OCI-LY1 (cell line): ENCODE measurements around the gene ZBTB48.
"Not testable (repeated sequence)": the region's sequence is repeated elsewhere in the genome, so short reads cannot be mapped to it uniquely, and the experiment has no call there.

Source experiments
- CTCF ChIP-seq: fragments of 200-600 bp; sonication (generic), shearing (Covaris generic); IDR thresholded peaks from 2 replicates; pipeline ENCODE4 v1.5.1; 2017; ENCODE audit warnings: mild to moderate bottlenecking, antibody characterized with exemption, low read length, moderate library complexity, mixed read lengths
- EZH2 ChIP-seq: fragments of 200-600 bp; sonication (generic), shearing (Covaris generic); IDR thresholded peaks from 2 replicates; pipeline ENCODE4 v1.8.0; 2017; ENCODE audit warnings: borderline replicate concordance, mixed run types, mild to moderate bottlenecking, antibody characterized with exemption, low read length, moderate library complexity, mixed read lengths

GRCh38 chr1:6636778-6637177, 57.0 kb downstream of the ZBTB48 start:
- TF ChIP-seq EZH2, CTCF: not testable (repeated sequence)
